Suppressor macrophage treated with lipopolysaccharide for 1 hour (primary cell): Measurements from ENCODE around the gene FOXI1.
A peak's percentile ranks its signal among the peaks of the same experiment; 100 is the strongest.

Source experiments
- DNase-seq, 3 donors: peaks; one replicate each; pipeline ENCODE4 v3.0.0-alpha.2; 2020 to 2022

FOXI1 gene

GRCh38 chr5:170132269-170132975, 26.7 kb downstream of the FOXI1 start:
- peak in 2 of 3 donors; percentile 17 to 26 for DNase-seq

- DNase-seq = no peak
Measured at GRCh38 chr5:170132976-170133448, 27.3 kb downstream of the FOXI1 start.

- no peak for DNase-seq
Measured at GRCh38 chr5:170135796-170136490, 30.2 kb downstream of the FOXI1 start.

GRCh38 chr5:170136506-170136905, 30.8 kb downstream of the FOXI1 start:
- no peak for DNase-seq

GRCh38 chr5:170137694-170138214, 32.1 kb downstream of the FOXI1 start:
- no peak for DNase-seq

- no peak for DNase-seq
Measured at GRCh38 chr5:170138273-170138672, 32.6 kb downstream of the FOXI1 start.

GRCh38 chr5:170139786-170140335, 34.2 kb downstream of the FOXI1 start:
- DNase-seq = no peak

- peak in 2 of 3 donors; percentile 10 to 50 for DNase-seq
Measured at GRCh38 chr5:170141196-170141595, 35.5 kb downstream of the FOXI1 start.

- DNase-seq = no peak
Measured at GRCh38 chr5:170141636-170142035, 35.9 kb downstream of the FOXI1 start.

GRCh38 chr5:170142196-170142595, 36.5 kb downstream of the FOXI1 start:
- no peak for DNase-seq

- DNase-seq = no peak
Measured at GRCh38 chr5:170143091-170143490, 37.4 kb downstream of the FOXI1 start.

- no peak for DNase-seq
Measured at GRCh38 chr5:170143710-170144109, 38.0 kb downstream of the FOXI1 start.

- no peak for DNase-seq
Measured at GRCh38 chr5:170144286-170145023, 38.8 kb downstream of the FOXI1 start.

GRCh38 chr5:170145462-170145861, 39.8 kb downstream of the FOXI1 start:
- DNase-seq = peak; percentile 42 to 72 (median 63)

- DNase-seq = no peak
Measured at GRCh38 chr5:170147051-170147752, 41.5 kb downstream of the FOXI1 start.

- no peak for DNase-seq
Measured at GRCh38 chr5:170147753-170148264, 42.1 kb downstream of the FOXI1 start.

- no peak for DNase-seq
Measured at GRCh38 chr5:170148430-170149205, 42.9 kb downstream of the FOXI1 start.

- no peak for DNase-seq
Measured at GRCh38 chr5:170149206-170149515, 43.5 kb downstream of the FOXI1 start.

GRCh38 chr5:170150713-170151096, 45.0 kb downstream of the FOXI1 start:
- DNase-seq = no peak

GRCh38 chr5:170151097-170151831, 45.6 kb downstream of the FOXI1 start:
- DNase-seq = peak in 1 of 3 donors; percentile 5

- no peak for DNase-seq
Measured at GRCh38 chr5:170152767-170153166, 47.1 kb downstream of the FOXI1 start.
